ENCODE data around the gene OPA1. TPM values are rescaled to one million over a fixed set of nuclear protein-coding genes. Genes with fewer than 3 reads are reported as not detected.

OPA1 gene
- total RNA-seq, 1 donor from 2014 or later, result 105 TPM

Other genes with a start within 250 kb of the OPA1 start
- not detected for gene ATP13A5, start 214.5 kb upstream of the OPA1 start, total RNA-seq
- 0.11 TPM for gene ATP13A4, start 38.3 kb upstream of the OPA1 start, total RNA-seq